OCI-LY3 (cell line): ENCODE data around the gene STUB1.

Source experiments
- H2AFZ ChIP-seq: fragments of 200-600, 300-600 bp; shearing (Covaris generic); 2 replicates; pipeline ENCODE4 v1.6.0; 2014; ENCODE audit warnings: antibody characterized with exemption, low read depth, low read length
- H3K27ac ChIP-seq: fragments of 200-600, 300-600 bp; sonication (generic); 2 replicates; pipeline ENCODE4 v1.5.1; 2014; ENCODE audit warnings: mild to moderate bottlenecking, low read length, moderate library complexity, mixed read lengths
- H3K27me3 ChIP-seq: fragments of 200-600, 300-600 bp; sonication (generic); 2 replicates; pipeline ENCODE4 v1.6.1; 2014; ENCODE audit warnings: low read depth, low read length, mixed read lengths
- H3K36me3 ChIP-seq: fragments of 200-600, 300-600 bp; sonication (generic); replicated peaks from 2 replicates; pipeline ENCODE3; 2014; ENCODE audit warnings: low read depth, low read length, mixed read lengths
- H3K4me1 ChIP-seq: fragments of 300-600, 200-600 bp; sonication (generic); 2 replicates; pipeline ENCODE4 v1.6.1; 2014; ENCODE audit warnings: low read length, mixed read lengths
- H3K4me2 ChIP-seq: fragments of 200-600, 300-600 bp; sonication (generic); 2 replicates; pipeline ENCODE4 v1.6.1; 2014; ENCODE audit warnings: low read length, mixed read lengths
- H3K4me3 ChIP-seq: fragments of 300-600, 200-600 bp; sonication (generic); 2 replicates; pipeline ENCODE4 v1.5.1; 2014; ENCODE audit warnings: antibody characterized with exemption, mild to moderate bottlenecking, low read length, moderate library complexity
- H3K79me2 ChIP-seq: fragments of 300-600, 200-600 bp; shearing (Covaris generic); 2 replicates; pipeline ENCODE4 v1.6.1; 2014; ENCODE audit warnings: mild to moderate bottlenecking, low read length, mixed read lengths
- H3K9ac ChIP-seq: fragments of 300-600, 200-600 bp; shearing (Covaris generic); 2 replicates; pipeline ENCODE4 v1.6.0; 2014; ENCODE audit warnings: mild to moderate bottlenecking, low read length, moderate library complexity
- H3K9me3 ChIP-seq: fragments of 200-600, 300-600 bp; shearing (Covaris generic); 2 replicates; pipeline ENCODE4 v1.6.1; 2014; ENCODE audit warnings: low read length, mixed read lengths; ENCODE audit not compliant: insufficient read depth
- H4K20me1 ChIP-seq: fragments of 200-600, 300-600 bp; sonication (generic); 2 replicates; pipeline ENCODE4 v1.6.1; 2016; ENCODE audit warnings: low read length, mixed read lengths; ENCODE audit not compliant: insufficient read depth
- EZH2phosphoT487 ChIP-seq: fragments of 200-600 bp; shearing (Covaris generic); IDR thresholded peaks from 2 replicates; pipeline ENCODE4 v1.6.1; 2018; ENCODE audit warnings: antibody characterized with exemption, mixed run types, low read depth
- TF ChIP-seq, protein P1 (sequence below): fragments of 200-600, 300-600 bp; sonication (generic); IDR thresholded peaks from 2 replicates; pipeline ENCODE4 v1.5.1; 2014; ENCODE audit warnings: antibody characterized with exemption, low read length, low read depth

STUB1 gene

DNA sequence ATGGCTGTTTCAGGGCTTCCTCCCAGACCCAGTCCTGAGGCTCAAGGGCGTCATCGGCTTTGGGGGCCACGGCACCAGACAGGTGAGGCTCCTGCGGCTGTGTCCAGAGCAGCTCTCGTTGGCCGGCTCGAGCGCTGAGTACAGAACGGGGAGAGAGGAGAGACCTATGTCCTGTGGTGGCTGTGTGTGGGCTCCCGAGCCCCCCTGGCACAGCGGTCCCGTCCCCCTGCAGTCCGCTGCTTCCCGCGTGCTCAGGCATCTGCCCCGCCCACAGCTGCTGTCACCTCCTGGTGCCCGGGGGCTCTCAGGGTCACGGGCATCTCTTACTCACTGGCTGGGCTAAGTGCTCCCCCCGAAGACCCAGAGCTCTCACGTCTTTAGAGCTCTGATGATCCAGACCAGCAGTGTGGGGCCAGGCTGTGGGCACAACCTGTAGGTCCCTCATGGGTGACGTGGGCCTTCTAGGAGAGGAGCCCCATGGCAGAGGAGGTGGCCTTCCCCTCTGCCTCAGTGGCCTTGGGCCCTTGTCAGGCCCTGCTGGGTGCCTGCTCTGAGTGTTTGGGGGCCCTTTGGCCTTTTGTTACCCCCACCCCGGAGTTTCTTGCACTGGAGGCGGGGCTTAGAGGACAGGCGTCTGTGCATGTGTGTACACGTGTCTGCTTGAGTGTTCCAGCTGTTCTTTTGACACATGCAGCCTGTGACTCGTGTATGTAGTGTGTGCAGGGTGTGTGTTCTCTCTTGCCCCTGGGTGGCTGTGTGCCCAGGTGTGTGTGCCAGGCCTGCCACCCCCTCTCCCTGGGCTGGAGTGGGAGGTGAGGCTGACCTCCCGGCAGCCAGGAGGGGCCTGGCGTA is 27.5 kb upstream of the STUB1 start:
- no peaks in the 10 kb centered on the region for H3K36me3 ChIP-seq
- H3K79me2 ChIP-seq: peaks cover 20% of the 10 kb centered on the region
- no peak for TF ChIP-seq EZH2phosphoT487
- TF ChIP-seq, protein P1, sequence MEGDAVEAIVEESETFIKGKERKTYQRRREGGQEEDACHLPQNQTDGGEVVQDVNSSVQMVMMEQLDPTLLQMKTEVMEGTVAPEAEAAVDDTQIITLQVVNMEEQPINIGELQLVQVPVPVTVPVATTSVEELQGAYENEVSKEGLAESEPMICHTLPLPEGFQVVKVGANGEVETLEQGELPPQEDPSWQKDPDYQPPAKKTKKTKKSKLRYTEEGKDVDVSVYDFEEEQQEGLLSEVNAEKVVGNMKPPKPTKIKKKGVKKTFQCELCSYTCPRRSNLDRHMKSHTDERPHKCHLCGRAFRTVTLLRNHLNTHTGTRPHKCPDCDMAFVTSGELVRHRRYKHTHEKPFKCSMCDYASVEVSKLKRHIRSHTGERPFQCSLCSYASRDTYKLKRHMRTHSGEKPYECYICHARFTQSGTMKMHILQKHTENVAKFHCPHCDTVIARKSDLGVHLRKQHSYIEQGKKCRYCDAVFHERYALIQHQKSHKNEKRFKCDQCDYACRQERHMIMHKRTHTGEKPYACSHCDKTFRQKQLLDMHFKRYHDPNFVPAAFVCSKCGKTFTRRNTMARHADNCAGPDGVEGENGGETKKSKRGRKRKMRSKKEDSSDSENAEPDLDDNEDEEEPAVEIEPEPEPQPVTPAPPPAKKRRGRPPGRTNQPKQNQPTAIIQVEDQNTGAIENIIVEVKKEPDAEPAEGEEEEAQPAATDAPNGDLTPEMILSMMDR: no peak
- no peaks in the 10 kb centered on the region for H3K27me3 ChIP-seq
- peaks cover 9% of the 10 kb centered on the region for H3K4me1 ChIP-seq
- no peak overlapping the region for H3K9ac ChIP-seq
- H3K4me3 ChIP-seq: no peak overlapping the region
- H4K20me1 ChIP-seq: no peaks in the 10 kb centered on the region
- no peak overlapping the region for H3K27ac ChIP-seq
- H3K9me3 ChIP-seq: no peaks in the 10 kb centered on the region
- no peak overlapping the region for H3K4me2 ChIP-seq
- no peak overlapping the region for H2AFZ ChIP-seq

DNA sequence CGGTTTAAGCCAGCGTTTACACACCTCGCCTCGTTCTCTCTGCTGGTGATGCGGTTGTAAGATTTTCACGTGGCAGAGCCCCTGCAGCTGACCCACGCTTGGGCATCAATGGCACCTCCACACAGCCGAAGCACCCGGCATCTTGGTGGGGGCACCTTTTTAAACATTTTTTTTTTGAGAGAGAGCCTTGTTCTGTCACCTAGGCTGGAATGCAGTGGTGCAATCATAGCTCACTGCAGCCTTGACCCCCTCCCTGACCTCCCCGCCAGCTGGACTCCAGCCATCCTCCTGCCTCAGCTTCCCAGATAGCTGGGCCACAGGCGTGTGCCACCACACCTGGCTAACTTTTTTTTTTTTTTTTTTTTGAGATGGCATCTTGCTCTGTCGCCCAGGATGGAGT is 26.2 kb upstream of the STUB1 start:
- H4K20me1 ChIP-seq: no peaks in the 10 kb centered on the region
- TF ChIP-seq EZH2phosphoT487: no peak
- H3K4me1 ChIP-seq: peaks cover 7% of the 10 kb centered on the region; the same call in 1 of the 2 replicates
- H3K79me2 ChIP-seq: peaks cover 7% of the 10 kb centered on the region; the same call in 1 of the 2 replicates
- no peak overlapping the region for H3K9ac ChIP-seq
- H3K9me3 ChIP-seq: no peaks in the 10 kb centered on the region
- H3K4me3 ChIP-seq: no peak overlapping the region
- no peaks in the 10 kb centered on the region for H3K36me3 ChIP-seq
- no peaks in the 10 kb centered on the region for H3K27me3 ChIP-seq
- H3K27ac ChIP-seq: no peak overlapping the region
- H2AFZ ChIP-seq: no peak overlapping the region
- H3K4me2 ChIP-seq: no peak overlapping the region

DNA sequence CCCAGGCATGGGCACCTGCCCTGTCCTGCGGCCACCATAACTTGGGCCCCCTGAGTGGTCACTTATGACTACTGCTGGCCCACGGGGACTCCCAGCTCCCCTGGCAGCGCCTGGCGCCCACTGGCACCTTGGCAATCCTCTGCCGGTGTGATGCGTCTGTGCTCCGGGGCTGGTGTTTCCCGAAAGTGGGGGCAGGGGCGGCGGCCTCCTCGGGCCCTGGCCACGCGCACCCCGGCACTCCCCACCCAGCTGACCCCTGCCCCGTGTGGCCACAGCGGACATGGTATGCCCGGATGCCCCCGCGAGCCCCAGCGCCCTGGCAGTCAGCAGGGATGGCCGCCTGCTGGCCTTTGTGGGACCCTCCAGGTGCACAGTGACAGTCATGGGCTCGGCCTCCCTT is 22.7 kb upstream of the STUB1 start:
- no peaks in the 10 kb centered on the region for H3K79me2 ChIP-seq
- H2AFZ ChIP-seq: no peak overlapping the region
- no peaks in the 10 kb centered on the region for H4K20me1 ChIP-seq
- no peak overlapping the region for H3K4me2 ChIP-seq
- no peak overlapping the region for H3K4me3 ChIP-seq
- H3K9ac ChIP-seq: no peak overlapping the region
- peaks cover 4% of the 10 kb centered on the region for H3K36me3 ChIP-seq
- TF ChIP-seq EZH2phosphoT487: no peak
- TF ChIP-seq, protein P1: no peak
- H3K27me3 ChIP-seq: no peaks in the 10 kb centered on the region
- H3K4me1 ChIP-seq: peaks cover 3% of the 10 kb centered on the region; the same call in 1 of the 2 replicates
- no peak overlapping the region for H3K27ac ChIP-seq
- H3K9me3 ChIP-seq: no peaks in the 10 kb centered on the region

DNA sequence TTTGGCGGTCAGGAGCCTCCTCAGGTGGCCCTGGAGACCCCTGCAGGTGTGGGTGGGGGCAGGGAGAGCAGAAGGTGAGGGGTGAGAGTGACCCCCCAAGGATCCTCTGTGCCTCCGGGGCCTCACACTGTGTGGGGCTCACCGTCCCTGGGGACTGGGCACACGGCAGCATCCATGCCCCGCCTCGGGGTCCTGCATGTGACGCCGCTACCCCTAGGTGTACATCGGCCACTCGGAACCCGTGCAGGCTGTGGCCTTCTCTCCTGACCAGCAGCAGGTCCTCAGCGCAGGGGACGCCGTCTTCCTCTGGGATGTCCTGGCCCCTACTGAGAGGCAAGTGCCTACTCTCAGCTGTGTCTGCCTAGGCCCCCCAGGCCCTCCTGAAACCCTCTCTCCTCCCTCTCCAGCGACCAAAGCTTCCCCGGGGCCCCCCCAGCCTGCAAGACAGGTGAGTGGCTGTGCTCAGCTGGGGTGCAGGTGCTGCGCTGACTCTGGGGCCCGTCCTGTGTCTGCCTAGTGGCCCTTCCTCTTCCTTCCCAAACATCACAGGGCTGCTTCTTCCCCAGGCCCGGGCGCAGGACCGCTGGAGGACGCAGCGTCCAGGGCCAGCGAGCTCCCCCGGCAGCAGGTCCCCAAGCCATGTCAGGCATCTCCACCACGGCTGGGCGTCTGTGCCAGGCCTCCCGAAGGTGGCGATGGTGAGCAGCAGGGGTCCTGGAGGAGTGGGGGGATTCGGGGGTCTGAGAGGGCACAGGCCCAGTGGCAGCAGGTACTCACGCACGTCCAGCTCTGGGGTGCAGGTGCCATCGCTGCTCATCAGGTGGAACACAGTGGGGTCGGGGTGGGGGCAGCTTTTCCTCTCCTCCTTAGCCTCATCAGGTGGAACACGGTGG is 21.3 kb upstream of the STUB1 start:
- Histone ChIP-seq H3K9ac (no peak overlapping the region), H3K4me1 (peaks cover 3% of the 10 kb centered on the region; the same call in 1 of the 2 replicates), H3K27ac (no peak overlapping the region), H3K4me3 (no peak overlapping the region), H3K9me3 (no peaks in the 10 kb centered on the region), H2AFZ (no peak overlapping the region), H3K79me2 (no peaks in the 10 kb centered on the region), H3K27me3 (no peaks in the 10 kb centered on the region), H3K36me3 (peaks cover 4% of the 10 kb centered on the region), H4K20me1 (no peaks in the 10 kb centered on the region), H3K4me2 (no peak overlapping the region)
- no peak for TF ChIP-seq EZH2phosphoT487
- TF ChIP-seq, protein P1: peak; percentile 20
